HG02981 (cell line): ENCODE measurements around the gene BET1L.
"Not testable (repeated sequence)": the region's sequence is repeated elsewhere in the genome, so short reads cannot be mapped to it uniquely, and the experiment has no call there.

ENCODE experiments used
- ATAC-seq: cut with Tn5 transposase; IDR thresholded peaks from one replicate; pipeline ENCODE4 v1.9.1; 2021; ENCODE audit warnings: mild to moderate bottlenecking, moderate library complexity; ENCODE audit not compliant: unreplicated experiment

The BET1L gene

GRCh38 chr11:207208-207862 is at the start of gene BET1L, which contains the start of gene RIC8A:
Gene BET1L (minus strand): TSS chr11:207399. CDS start chr11:207321, 78 bp downstream.
Gene RIC8A (plus strand): TSS chr11:207708. CDS start chr11:208855, 1,147 bp downstream.
- ATAC-seq = peak; percentile 73

GRCh38 chr11:255816-256215 is 48.6 kb upstream of the BET1L start:
- ATAC-seq = no peak

GRCh38 chr11:255176-255575 is 48.0 kb upstream of the BET1L start:
- no peak for ATAC-seq

GRCh38 chr11:253886-254270 is 46.7 kb upstream of the BET1L start:
- no peak for ATAC-seq

DNA sequence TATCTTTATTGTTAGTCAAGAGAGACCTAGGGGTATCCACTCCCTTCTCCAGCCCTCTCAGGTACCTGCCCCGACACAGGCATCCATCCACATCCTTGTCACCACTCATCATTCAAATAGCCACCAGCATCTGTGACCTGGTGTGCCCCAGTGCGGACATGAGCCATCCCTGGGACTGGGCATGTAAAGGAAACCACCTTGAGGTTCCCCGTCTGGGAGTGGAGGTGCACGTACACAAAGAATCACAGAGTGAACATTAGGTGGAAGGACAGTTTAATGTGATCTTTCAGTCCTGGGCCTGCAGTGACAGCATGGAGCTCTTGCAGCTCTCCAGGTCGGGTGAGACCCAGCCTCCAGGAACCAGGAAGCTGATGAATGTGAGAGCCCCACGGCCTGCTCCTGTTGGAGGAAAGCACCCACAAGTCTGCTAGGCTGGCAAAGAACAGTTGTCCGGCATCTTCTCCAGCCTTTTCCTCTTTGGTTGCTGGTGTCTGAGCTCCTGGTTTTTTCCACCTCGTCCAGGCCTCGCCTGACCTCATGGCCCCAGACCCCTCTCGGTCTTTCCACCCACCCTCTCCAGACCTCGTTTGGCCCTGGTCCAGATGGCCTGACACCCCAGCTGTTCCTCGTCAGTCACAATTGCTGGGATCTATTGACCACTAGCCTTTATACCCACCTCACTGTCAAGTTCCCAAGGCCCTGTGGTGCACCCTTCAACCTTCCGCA is 46.1 kb upstream of the BET1L start:
- no peak for ATAC-seq

- no peak for ATAC-seq
Observed at GRCh38 chr11:252666-253065, 45.5 kb upstream of the BET1L start.

DNA sequence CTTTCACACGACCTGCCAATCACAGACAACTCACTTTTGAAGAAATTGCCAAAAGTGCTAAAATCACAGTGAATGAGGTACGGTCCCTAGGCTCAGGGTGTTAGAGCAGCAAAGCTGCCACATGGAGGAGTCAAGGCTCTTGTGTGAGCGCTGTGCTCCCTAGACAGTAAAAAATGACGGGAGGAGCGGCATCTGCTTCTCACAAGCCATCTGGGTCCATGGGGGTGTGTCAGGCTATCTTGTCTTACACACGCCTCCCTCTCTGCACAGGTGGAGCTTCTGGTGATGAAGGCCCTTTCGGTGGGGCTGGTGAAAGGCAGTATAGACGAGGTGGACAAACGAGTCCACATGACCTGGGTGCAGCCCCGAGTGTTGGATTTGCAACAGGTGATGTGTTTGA is 44.4 kb upstream of the BET1L start:
- ATAC-seq = no peak

DNA sequence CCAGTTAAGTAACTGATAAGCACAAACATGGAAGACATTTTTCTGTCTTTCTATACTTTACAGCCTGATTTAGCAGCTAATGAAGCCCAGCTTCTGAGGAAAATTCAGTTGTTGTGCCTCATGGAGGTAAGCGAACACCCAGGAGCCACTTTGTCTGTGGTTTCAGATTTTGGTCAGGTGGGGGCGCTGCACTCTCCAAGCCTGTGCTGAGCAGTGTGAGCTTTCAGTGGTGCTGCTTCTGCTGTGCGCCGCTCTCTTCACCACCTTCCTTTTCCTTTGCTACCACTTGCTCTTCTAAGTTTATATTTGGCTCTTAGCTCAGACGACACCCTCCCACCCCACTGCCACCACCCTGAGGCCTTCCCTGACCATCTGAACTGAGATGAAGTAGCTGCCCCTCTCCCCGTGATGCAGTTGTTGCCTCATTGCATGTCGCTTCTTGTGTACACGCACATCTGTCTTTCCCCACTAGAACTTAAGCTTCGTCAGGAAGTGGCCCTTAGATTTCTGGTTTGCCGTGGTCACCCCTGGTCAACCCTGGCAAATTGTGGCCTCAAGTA is 43.6 kb upstream of the BET1L start:
- no peak for ATAC-seq

- no peak for ATAC-seq
Observed at GRCh38 chr11:250274-250673, 43.1 kb upstream of the BET1L start.

DNA sequence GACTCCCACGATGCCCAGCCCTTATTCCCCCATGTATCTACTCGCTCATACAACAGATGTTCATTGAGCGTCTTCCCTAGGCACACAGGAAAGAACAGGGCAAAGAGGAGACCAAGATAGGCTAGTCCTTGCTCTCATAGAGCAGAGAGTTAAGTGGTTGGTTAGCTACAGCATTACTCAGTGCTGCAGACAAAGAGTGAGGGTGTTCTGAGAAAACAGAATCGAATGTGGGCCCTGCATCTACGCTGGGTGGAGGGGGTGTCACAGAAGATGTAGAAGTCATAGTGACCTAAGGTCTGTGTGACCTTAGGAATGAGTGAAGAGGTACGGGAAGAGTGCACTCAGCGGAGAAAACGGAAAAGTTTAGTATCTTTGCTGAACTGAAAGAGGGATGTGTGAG is 41.9 kb upstream of the BET1L start:
- no peak for ATAC-seq

DNA sequence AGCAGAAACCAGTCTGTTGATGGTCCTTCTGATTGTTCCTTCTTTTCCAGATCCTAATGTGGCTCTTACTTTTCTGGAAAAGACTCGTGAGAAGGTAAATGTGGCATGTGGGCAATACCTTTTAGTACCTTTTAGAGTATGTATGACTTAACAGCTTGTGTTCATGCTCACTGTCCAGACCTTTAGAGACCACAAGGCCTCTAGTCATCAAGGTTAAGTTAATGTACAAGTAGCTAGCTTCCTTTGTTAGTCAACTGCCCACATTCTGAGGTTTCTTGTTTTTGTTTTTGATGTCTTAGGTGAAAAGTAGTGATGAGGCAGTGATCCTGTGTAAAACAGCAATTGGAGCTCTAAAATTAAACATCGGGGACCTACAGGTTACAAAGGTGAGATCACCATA is 37.2 kb upstream of the BET1L start:
- no peak for ATAC-seq

DNA sequence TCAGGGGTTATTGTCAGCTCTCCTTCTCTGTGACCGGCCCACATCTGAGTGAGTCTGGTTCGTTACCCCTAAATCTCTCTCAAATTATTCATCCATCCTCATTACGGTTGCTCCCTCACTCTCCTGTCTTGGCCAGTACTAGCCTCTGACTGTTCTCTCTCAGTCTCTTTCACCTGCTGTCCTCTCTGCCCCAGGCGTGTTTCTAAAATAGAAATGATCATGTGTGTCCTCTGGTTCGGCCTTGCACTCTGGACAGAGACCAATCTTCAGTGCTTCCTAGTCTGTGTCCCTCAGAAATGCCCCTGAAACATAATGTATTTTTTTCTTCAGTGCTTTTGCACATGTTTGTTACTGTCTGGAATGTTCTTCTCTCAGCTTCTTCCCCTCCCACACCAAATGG is 34.4 kb upstream of the BET1L start:
- no peak for ATAC-seq

- no peak for ATAC-seq
Observed at GRCh38 chr11:240315-240714, 33.1 kb upstream of the BET1L start.

DNA sequence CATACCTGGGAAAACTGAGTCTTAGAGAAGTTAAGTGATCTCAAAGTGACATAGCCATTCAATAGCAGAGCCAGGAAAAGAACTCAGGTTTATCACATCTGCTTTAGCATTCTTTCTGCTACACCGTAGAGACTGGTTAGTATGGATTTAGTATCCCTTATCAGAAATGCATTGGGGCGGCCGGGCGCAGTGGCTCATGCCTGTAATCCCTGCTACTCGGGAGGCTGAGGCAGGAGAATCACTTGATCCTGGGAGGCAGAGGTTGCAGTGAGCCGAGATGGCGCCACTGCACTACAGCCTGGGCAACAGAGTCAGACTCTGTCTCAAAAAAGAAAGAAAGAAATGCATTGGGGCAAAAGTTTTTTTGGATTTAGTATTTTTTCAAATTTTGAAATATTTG is 31.1 kb upstream of the BET1L start:
- not testable (repeated sequence) for ATAC-seq

DNA sequence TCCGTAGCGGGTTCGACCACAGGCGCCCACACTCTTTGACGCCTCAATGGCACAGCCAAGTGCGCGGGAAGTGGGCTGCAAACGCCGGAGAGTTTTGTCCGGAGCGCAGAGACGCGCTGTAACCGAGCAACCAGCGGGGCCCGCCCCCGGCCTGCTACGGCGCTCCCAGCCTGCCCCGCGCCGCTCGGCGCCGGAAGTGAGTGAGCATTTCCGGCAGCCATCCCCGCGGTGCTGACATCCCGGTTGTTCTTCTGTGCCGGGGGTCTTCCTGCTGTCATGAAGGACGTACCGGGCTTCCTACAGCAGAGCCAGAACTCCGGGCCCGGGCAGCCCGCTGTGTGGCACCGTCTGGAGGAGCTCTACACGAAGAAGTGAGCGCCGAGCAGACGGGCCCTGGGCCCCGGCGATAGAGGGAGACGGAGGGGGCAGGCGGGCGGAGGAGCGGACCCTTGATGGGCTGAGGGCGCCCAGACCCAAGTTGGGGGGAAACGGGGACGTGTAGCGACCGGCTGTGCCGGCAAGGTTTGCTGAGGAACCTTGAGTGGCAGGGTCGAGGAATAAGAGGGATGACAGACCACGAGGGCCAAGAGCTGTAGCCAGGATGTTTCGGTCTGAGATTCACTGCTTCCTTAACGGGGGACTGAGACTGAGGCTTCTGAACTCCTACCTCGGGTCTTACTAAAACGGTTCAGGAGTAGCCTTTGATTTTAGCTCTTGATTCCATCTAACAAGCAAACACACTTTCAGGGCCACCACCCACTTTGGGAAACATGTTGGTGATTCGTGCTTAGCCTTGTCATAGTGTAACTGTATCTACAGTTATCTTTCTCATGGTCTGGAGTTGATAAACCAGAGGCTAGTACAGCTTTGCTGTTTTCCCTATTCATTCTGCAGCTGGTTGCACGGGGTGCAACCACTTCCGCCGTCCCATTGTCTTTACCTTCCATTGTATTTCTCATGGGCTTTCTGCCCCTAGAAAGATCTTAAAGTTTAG is 29.9 kb upstream of the BET1L start, which contains the start of gene PSMD13:
TSS of gene PSMD13 (plus strand) at position 203 of the 994 bp plus-strand sequence. CDS start at position 277, 74 bp downstream.
- peak; percentile 78 for ATAC-seq

DNA sequence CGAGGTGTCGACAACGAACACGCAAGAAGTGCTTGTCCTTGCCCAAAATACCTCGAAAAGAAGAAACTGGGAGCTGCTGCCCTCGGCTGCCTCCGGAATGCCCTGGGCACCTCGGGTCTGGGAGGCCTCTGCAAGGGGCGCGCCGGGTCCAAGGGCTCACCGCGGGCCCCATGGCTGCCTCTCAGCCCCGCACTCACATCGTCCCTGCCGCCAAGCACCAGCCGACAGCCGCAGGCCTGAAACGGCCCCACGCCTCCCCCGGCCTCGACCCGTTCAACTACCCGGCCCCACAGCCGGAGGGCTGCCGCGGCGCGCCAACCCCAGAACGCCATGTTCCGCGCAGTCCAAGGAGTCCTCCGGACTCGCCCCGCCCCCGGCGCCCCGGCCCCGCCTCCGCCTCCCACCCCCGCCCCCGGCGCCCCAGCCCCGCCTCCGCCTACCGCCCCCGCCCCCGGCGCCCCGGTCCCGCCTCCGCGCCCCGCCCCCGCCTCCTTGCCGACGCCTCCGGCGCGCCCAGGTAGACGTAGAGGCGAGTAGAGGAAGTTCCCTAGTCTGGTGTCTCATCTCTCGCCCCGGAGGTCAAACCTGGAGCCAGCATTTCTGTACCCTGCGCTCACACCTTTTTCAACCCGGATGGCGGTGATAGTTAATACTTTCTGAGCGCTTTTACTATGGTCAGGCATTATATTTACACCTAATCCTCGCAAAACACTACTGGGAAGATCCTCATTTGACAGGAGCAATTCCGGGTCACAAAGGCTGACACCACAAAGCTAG is 29.0 kb upstream of the BET1L start, which contains the start of gene SIRT3:
TSS of gene SIRT3 (minus strand) at position 346 of the 777 bp plus-strand sequence. CDS start at position 332, 14 bp downstream.
- peak; percentile 68 for ATAC-seq

- ATAC-seq = peak; percentile 14
Observed at GRCh38 chr11:235609-235996, 28.4 kb upstream of the BET1L start.

GRCh38 chr11:235180-235579 is 28.0 kb upstream of the BET1L start:
- no peak for ATAC-seq

- no peak for ATAC-seq
Observed at GRCh38 chr11:232783-233565, 25.8 kb upstream of the BET1L start.
